Islet of Langerhans (tissue), 1 donor: ENCODE measurements around the gene CDH18.
A peak's percentile ranks its signal among the peaks of the same experiment; 100 is the strongest.

Experiments used
- FAIRE-seq: peaks from one replicate; lab custom pipeline; 2011; peaks lifted over from hg19 to GRCh38; lab: Jason Lieb, UNC

Gene CDH18

DNA sequence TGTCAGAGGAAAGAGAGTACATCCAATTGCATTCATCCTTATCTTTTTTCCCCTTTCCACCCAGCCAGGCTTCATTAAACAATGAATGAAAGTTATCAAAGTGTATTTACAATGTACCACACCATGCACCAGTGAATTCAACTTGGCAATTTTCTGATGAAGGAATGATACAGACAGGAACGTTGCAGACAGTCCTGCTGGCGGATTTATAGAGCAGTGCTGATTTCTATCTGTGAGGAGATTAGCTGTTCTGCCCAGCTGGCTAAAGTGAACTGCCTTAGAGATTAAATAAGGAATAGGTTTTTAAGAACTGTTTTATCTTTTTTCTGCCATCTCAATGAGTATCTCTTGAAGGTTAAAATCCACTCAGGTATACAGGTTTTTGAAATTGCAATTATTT is 403.9 kb downstream of the CDH18 start:
- no peak for FAIRE-seq

DNA sequence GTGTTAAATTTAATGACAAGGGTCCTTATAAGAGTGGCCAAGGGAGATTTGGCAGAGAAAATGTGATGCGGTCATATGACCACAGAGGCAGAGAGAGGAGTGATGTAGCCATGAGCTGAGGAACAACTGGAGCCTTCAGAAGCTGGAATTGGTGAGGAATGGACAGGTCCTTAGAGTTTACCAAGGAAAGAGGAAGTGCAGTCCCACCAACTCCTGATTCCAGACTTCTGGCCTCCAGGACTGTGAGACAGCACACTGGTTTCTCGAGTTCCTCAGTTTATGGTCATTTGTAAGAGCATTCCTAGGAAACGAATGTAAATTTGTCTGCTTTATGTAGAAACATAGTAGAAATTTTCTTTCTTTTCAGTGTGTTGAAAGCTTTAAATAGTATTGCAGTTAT is 410.1 kb downstream of the CDH18 start:
- no peak for FAIRE-seq

DNA sequence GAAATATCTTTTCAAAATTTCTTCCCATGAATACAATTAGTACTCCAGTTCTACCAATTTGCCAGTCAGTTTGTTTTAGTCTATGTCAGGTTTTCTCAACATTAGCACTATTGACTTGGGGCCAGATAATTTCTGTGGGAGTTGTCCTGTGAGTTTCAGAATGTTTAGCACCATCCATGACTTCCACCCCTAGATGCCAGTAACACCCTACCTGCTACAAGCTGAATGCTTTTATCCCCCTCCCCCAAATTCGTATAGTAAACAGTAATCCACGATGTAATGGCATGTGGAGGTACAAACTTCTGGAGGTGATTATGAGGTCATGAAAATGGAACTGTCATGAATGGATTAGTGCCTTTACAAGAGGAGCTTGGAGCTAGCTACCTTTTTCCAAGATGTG is 420.0 kb downstream of the CDH18 start:
- no peak for FAIRE-seq

DNA sequence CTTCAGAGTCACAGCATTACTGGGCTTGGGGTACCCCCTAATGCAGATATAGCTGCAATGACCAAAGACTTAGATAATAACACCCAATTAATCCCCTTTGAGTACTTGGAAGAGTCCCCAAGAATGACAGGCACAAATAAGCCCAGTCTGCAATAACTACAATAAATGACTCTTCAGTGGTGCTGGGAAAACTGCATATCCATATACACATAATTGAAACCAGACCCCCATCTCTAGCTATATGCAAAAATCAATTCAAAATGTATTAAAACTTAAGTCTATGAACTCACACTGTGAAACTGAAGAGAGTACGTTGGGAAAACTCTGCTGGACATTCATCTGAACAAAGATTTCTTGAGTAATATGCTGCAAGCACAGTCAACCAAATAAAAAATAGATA is 422.5 kb downstream of the CDH18 start:
- no peak for FAIRE-seq

DNA sequence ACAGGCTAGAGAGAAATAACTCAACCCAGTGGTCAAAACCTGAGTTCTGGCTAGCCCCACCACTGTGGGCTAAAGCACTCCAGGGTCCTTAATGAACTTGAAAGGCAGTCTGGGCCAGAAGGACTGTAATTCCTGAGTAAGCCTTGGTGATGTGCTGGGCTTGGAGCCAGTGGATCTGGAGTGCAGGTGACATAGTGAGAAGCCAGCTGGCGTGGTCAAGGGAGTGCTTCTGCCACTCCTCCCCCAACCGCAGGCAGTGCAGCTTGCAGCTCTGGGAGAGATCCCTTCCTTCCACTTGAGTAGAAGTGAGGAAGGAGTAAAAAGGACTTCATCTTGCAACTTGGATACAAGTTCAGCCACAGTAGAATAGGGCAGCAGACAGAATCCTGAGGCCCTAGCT is 424.0 kb downstream of the CDH18 start:
- FAIRE-seq, result no peak

DNA sequence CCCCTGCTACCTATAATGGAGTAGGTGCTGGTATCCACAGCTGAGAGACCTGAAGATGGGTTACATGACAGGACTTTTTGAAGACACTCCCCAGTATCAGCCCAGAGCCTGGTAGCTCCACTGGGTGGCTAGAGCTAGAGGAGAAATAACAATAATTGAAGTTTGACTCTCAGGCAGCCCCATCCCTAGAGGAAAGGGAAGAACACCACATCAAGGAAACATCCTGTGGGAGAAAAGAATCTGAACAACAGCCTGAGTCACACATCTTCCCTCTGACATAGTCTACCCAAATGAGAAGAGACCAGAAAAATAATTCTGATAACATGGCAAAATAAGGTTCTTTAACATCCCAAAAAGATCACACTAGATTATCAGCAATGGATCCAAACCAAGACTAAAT is 432.1 kb downstream of the CDH18 start:
- no peak for FAIRE-seq

DNA sequence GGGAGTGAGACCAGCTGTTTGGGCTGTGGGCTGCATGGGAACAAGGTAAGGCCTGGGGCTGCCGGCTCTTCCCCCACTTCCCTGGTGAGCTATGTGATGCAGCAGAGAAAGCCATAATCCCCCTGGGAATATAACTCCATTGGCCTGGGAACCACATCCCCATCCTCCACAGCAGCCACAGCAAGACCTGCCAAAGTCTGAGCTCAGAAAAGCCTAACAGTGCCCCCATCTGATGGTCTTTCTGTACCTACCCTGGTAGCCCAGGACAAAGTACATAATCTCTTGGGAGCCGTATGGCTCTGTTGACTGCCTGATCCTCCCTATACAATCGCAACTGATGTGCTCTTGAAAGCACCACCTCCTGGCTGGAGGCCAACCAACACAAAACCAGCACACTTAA is 432.6 kb downstream of the CDH18 start:
- no peak for FAIRE-seq

DNA sequence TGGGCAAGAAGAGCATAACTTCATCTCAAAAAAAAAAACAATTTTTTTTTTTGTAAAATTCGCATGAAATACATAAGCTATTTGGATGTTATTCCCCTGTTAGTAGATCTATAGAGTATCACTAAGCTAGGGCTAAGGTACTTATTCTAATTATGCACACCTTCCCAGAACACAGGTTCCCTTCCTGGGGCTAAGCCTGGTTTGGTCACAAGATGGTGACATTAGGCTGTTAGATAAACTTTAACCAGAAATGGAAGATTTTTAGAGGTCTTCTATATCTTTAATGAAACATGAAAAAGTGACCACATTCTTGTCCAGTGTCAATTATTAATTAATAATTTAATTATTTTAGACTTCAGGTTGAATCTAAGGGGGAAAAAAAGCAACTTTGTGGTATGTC is 433.5 kb downstream of the CDH18 start:
- no peak for FAIRE-seq

DNA sequence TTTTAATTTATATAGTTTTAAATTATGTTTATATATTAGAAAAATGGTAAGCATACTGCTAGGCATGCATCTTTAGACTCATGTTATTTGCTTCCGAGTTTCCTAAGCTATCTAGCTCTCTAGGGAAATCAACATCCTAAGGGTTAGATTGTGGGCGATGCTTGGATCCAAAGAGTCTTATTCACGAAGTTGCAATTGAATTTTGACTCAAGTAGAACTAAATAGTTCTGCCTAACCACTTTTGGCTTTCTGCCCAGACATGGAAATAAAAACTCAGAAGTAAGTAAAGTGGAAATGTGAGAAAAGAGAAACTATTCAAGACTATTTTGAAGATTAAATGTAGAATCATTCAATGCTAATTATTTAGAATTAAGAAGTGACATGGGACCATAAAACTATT is 440.4 kb downstream of the CDH18 start:
- FAIRE-seq, result no peak

DNA sequence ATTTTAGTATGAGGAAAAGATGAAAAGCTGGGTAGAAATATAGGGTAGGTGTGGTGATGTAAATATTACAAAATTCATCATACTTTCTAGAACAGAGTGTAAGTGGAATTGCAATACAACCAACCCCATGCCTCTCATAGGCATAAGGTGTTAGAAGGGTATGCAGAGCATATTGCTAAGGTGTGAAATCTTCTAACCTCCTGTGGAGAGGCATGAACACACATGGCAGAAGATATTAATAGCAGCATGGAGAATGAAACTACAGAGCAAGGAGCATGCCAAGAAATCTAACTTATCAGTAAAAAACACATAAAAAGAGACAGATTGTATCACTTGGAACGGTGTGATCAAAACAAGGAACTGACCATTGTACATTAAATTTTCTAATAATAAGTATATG is 441.5 kb downstream of the CDH18 start:
- FAIRE-seq, result no peak

DNA sequence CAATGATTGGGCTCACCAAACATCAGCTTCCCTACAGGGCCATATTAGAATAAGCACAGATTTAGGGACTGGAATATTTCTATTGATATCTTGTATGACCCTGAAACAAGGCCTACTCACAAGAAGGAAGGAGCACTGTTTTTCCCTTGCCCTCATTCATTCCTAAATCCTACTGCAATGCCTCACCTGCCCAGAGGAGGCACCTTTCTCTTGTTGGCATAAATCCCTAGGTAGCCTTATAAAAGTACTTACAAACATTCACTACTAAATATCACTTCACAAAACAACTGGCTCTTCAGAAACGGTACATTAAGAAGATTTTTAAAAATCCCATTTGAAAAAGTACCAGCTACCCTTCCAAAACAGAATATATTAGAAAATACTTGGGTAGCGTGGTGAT is 449.4 kb downstream of the CDH18 start:
- no peak for FAIRE-seq

DNA sequence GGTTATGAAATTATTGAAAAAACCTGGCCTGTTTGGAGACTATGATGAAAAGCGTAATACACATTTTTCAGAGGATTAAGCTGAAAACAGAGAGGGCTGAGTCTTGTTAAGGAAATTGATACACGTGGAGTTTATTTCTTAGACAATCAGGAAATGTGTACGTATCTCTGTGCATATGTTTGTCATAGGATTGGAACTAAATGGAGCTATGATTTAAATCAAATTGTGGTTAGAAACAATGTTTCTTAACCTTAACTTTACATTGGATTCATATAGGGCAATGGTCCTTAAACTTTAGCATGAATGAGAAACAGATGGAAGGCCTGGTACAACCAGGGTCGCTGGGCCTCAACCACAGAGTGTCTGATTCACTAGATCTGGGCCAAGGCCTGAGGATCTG is 451.6 kb downstream of the CDH18 start:
- no peak for FAIRE-seq

DNA sequence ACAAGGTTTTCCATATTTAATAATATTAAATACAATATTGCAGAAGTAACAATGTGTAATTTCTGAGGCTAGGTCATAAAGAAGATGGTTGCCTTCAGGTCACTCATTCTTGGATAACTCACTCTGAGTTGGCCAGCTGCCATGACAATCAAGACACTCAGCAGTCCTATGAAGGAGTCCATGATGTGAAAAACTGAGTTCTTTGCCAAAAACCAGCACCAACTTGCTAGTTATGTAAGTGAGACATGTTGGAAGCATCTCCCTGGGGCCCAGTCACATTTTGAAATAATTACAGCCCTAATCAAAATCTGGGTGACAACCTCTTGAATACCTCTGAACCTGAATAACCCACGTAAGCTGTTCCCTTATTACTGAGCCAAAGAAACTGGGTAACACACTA is 453.2 kb downstream of the CDH18 start:
- FAIRE-seq, result no peak

DNA sequence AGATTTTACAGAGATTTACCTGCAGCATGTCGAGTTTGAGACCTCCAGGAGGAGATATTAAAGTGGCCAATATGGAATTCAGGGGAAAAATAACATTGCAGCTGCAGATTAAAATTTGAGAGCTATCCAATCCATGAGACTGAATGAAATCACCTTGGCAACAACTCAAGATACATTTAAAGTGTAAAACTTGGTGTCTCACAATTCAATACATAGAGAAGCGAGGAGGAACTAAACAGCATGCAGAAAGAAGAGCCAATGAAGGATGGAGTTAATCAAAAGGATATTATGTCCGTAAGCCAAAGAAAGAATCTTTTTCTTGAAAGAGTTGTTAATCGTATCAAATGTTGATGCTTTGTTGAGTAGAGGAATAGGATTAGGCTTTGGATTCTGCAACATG is 455.1 kb downstream of the CDH18 start:
- no peak for FAIRE-seq

DNA sequence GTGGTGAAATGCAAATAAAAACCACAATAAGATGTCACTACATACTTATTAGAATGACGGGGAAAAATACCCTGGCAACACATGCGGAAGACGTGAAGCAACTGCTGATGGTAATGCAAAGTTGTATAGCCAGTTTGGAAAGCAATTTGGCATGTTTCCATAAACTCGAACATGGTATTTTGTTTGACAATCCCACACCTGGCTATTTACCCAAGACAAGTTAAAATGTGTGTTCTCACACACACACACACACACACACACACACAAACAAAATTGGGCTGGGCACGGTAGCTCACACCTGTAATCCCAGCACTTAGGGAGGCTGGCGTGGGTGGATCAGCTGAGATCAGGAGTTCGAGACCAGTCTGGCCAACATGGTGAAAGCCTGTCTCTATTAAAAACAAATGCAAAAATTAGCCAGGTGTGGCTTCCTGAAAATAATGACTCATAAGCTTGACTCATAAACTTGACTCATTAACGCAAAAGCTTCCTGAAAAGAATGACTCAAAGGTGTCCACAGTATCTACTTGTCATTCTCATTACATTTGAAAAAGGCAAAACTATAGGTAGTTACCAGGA is 456.5 kb downstream of the CDH18 start:
- peak; percentile 96 for FAIRE-seq

DNA sequence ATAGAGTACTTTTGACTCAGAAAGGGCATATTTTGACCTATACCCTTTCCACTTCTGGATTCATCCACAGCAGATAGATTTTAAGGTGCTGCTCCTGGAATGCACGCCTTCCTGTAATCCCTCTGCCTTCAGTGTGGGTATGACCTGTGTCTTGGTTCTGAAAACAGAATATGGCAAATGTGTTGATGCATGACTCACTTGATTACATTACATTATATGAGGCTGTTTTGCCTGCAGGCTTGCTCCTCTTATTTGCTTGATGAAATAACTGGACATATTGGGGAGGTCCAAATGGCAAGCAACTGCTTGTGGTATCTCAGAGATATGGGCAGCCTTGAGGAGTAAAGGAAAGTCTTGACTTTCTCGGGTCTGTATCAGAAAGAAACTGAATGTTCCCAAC is 468.6 kb downstream of the CDH18 start:
- FAIRE-seq, result no peak

DNA sequence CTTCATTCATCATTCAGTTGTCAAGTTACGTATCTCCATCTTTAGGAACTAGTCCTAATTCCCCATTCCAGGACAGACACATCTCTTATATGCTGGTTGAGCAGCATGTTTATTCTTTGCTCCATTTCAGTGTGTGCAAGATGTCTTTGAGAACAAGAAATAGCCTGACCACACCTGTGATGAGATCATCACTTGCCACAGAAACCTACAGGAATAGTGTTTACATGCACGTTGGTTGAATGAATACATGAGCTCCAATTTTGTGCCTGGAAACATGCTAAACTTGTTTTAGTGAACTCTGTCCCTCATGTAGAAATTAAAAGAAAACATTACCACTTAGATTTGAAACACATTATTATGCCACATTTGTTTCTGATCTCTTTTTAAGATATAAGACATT is 489.1 kb downstream of the CDH18 start:
- FAIRE-seq, result no peak

DNA sequence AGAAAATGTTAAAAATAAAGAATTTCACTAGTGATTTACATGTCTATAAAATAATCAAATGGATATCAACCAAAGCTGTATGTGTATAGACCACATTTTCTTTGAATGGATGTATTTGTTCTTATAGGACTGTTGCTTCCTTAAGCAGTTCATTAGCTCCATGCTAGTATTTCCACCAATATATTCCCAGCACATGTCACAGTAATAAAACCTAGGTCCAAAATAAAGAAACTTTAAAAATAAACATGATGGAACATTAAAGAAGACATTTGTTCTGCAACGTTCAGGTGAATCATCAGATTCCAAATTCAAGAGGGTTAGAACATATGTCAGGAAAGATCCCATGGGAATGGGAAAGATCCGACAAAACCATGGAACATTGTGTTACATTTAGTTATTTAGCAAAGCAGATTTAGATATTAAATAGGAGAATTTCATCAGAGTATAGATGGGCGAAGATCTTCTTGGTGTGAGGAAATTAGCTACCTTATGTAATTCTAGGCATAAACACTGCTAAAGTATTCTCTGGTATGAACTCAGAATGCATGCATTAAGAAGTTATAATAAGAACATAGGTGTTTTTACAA is 490.7 kb downstream of the CDH18 start:
- no peak for FAIRE-seq

DNA sequence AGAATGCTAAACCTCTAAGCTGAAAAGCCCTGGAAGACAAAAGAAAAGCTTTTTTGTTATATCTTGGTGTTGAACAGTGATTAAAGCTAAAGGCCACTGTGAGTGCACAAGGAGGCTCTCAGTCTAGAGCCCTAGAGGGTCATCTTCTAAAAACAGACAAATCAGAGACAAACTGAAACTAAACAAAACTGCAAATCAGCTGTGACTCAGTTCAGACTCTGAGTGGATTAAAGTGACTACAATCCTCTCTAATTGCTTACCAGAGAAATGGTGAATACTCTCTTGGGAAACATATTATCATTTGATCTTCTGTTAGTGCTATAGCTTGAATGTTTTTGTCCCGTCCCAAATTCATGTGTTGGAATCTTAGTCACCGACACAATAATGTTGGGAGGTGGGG is 491.9 kb downstream of the CDH18 start:
- no peak for FAIRE-seq

DNA sequence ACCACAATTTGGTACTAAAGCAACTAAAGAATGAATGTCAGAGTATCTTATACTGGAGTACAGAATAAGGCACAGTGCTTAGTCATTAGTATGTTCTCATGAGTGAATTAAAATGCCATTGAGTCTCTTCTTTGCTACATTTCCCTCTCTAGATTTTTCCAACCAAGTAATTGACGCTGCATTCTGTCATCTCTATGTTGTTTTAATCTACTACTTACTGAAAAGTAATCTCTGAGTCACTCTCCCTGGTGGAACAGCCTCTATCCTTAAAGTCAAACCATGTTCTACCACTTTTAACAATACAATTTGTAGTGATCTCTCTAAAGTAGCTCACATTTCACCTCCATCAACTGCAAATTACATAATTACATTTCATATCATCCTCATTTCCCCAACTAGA is 495.1 kb downstream of the CDH18 start:
- FAIRE-seq, result no peak

DNA sequence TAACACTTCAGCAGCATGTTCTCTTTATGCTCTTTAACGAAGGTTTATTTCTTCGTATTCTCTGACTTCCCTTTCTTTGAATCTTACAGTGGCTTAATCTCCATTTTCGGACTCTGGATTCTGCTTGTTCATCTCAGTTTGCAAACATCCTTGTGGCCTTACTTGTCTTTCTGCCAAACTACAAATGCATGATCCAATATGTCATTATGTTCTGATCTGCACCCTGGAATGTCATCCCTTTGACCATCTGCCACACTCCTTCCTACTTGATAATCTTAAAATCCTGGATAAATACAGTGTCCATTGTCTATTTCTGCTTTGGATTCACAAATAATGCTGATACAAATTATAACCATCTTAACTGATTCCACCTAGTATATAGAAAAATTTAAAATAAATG is 499.2 kb downstream of the CDH18 start:
- FAIRE-seq, result no peak

DNA sequence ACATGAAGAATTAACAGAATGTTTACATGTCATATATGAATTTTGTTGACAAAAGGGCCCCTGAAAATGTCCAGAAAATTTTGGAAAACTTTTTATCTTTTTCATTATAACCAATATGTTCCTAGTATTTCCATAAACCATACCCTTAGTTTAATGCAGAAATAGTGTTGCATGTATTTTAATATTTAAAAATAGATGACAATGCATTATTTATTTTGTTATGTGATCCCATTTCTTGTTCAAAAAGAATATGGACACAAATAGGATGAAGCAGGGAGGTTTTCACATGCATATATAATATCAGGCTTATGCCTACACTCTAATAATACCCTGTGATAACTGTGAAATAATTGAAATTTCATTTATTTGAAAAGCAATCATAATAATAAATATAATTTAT is 500.5 kb downstream of the CDH18 start:
- no peak for FAIRE-seq

DNA sequence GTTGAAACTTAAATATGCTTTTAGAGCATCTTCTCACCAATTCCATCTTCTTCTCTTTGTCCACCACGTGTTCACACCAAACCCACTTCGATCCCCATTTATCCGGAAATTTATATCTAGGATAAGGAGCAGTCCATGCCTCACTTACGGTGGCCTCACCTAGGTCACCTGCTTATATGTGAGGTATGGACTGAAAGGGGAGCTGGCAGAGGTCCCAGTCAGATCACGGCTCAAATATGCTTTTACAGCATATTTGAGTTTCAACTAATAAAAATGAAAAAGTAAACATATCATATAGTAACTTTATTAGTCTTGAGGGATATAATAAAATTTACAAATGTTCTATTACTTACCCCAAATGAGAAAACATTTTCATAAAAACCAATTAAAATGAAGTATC is 508.4 kb downstream of the CDH18 start:
- FAIRE-seq, result no peak

DNA sequence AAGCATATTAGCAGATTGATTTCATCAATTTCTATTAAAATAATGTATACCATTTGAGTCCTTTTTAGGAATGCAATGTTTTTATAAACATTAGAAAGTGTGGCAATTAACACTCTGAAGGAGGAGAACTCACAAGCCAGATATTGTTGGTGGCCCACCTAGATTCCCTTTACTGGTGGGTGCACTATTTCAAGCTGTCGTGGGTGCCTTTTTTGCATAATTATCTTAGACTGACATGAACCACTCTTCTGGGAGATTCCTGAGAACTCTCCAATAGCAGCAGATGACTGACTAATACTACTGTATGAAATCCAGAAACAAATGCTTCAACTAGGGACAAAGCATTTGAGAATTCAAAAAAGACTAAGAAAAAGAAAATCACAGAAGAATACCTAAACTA is 526.0 kb downstream of the CDH18 start:
- no peak for FAIRE-seq

DNA sequence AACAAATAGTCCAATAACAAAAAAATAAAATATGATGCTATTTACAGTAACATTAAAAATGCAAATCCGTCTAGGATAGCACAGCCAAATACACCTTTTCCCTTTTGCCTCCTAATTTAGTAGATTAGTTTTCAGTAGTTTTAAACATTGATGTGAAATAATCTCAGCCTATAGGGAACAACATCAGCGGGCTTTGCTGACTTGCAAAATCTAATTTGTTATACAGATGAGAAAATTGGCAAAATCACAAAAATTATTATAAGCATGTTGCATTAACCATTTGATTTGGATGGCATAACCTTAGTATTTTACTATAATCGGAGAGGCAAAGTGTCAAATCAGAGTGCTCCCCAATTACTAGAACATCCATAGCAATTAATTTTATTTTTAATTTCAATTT is 563.5 kb downstream of the CDH18 start:
- FAIRE-seq, result no peak
